Measurements from ENCODE around the gene UIMC1. TPM values are rescaled to one million over a fixed set of nuclear protein-coding genes. Genes with fewer than 3 reads are reported as not detected.
"Not testable (repeated sequence)": the region's sequence is repeated elsewhere in the genome, so short reads cannot be mapped to it uniquely, and the experiment has no call there.

UIMC1 gene
- 10 to 100 TPM; 30.0 to 31.6 TPM for total RNA-seq

GRCh38 chr5:177006265-177006972 lies at the start of gene UIMC1:
TSS of gene UIMC1 (minus strand) at chr5:177006779. CDS start at chr5:176982615, 24,164 bp downstream.
- peak; percentile 95 for DNase-seq
- intact Hi-C loops (cut with DNase I), result no loop called here
- Histone ChIP-seq H3K36me3 (no peaks in the 10 kb centered on the region), H3K9ac (ENCODE audit: low read depth in 2 of 2, low read length in 2 of 2) (peak within 1 kb of the TSS; percentile 88 to 96), H3K27me3 (no peaks in the 10 kb centered on the region), H3K4me1 (no peaks in the 10 kb centered on the region), H3K4me3 (peak within 1 kb of the TSS; percentile 84), H3K27ac (peak within 1 kb of the TSS; percentile 83), H3K9me3 (no peaks in the 10 kb centered on the region)
- TF ChIP-seq CTCF (IDR thresholded peaks at IDR 0.05), result no peak

- Histone ChIP-seq H3K27ac (no peak overlapping the region), H3K4me3 (no peak overlapping the region), H3K27me3 (no peaks in the 10 kb centered on the region), H3K4me1 (no peaks in the 10 kb centered on the region), H3K36me3 (no peaks in the 10 kb centered on the region), H3K9me3 (no peaks in the 10 kb centered on the region), H3K9ac (ENCODE audit: low read depth in 2 of 2, low read length in 2 of 2) (no peak overlapping the region)
- intact Hi-C loops (cut with DNase I), result no loop called here
- DNase-seq, result no peak
- no peak for TF ChIP-seq CTCF (IDR thresholded peaks at IDR 0.05)
These were observed 42.7 kb upstream of the UIMC1 start for GRCh38 chr5:177049285-177049684.

GRCh38 chr5:177048531-177048930 lies 42.0 kb upstream of the UIMC1 start:
- intact Hi-C loops (cut with DNase I); H3K4me3 ChIP-seq; H3K27ac ChIP-seq; DNase-seq; H3K4me1 ChIP-seq; H3K27me3 ChIP-seq; H3K9ac ChIP-seq (ENCODE audit: low read depth in 2 of 2, low read length in 2 of 2); H3K9me3 ChIP-seq; H3K36me3 ChIP-seq: not testable (repeated sequence)

GRCh38 chr5:177045631-177046030 lies 39.1 kb upstream of the UIMC1 start:
- peak; percentile 22 for DNase-seq
- H3K27me3 ChIP-seq, result no peaks in the 10 kb centered on the region
- no peaks in the 10 kb centered on the region for H3K4me1 ChIP-seq
- no peaks in the 10 kb centered on the region for H3K9me3 ChIP-seq
- H3K9ac ChIP-seq (ENCODE audit: low read depth in 2 of 2, low read length in 2 of 2), result no peak overlapping the region
- no peak for TF ChIP-seq CTCF (IDR thresholded peaks at IDR 0.05)
- no peak overlapping the region for H3K27ac ChIP-seq
- no peak overlapping the region for H3K4me3 ChIP-seq
- intact Hi-C loops (cut with DNase I), result no loop called here
- H3K36me3 ChIP-seq, result no peaks in the 10 kb centered on the region

- Histone ChIP-seq H3K27ac (no peak overlapping the region), H3K36me3 (no peaks in the 10 kb centered on the region)
These were observed 38.1 kb upstream of the UIMC1 start for GRCh38 chr5:177044641-177045040.

More at GRCh38 chr5:177044641-177045040, 38.1 kb upstream of the UIMC1 start:
- H3K27me3 ChIP-seq, result no peaks in the 10 kb centered on the region
- no peak overlapping the region for H3K4me3 ChIP-seq
- H3K4me1 ChIP-seq, result no peaks in the 10 kb centered on the region
- TF ChIP-seq CTCF (IDR thresholded peaks at IDR 0.05), result no peak
- H3K9ac ChIP-seq (ENCODE audit: low read depth in 2 of 2, low read length in 2 of 2), result no peak overlapping the region
- intact Hi-C loops (cut with DNase I), result no loop called here
- DNase-seq, result no peak
- H3K9me3 ChIP-seq, result no peaks in the 10 kb centered on the region
